ENCODE measurements around the gene GSTCD.

DNA sequence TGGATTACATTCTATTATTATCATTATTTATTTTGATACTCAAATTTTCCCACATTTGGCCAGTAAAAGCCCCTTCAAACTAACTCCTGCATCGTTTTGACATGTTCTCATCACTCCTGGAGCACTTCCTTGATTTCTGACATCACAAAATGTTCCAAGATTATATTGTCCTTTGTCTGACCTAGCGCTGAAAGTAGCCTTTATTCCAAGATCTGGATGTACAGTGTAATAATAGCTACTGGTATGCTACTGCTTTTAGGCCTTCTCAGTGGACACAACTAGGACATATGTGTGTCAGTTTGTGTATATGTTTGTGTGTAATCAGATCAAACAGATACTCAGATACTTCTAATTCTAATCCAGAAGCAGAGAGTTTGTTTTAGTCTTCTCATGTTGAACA, 76.2 kb downstream of the GSTCD start:
- TF ChIP-seq, protein P1, sequence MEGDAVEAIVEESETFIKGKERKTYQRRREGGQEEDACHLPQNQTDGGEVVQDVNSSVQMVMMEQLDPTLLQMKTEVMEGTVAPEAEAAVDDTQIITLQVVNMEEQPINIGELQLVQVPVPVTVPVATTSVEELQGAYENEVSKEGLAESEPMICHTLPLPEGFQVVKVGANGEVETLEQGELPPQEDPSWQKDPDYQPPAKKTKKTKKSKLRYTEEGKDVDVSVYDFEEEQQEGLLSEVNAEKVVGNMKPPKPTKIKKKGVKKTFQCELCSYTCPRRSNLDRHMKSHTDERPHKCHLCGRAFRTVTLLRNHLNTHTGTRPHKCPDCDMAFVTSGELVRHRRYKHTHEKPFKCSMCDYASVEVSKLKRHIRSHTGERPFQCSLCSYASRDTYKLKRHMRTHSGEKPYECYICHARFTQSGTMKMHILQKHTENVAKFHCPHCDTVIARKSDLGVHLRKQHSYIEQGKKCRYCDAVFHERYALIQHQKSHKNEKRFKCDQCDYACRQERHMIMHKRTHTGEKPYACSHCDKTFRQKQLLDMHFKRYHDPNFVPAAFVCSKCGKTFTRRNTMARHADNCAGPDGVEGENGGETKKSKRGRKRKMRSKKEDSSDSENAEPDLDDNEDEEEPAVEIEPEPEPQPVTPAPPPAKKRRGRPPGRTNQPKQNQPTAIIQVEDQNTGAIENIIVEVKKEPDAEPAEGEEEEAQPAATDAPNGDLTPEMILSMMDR (conservative IDR thresholded peaks at IDR 0.05), result no peak
- no peak for TF ChIP-seq ZFX (IDR thresholded peaks at IDR 0.05)

Measured in C4-2B (cell line).